ENCODE data around the gene SCYL2. TPM values are rescaled to one million over a fixed set of nuclear protein-coding genes. Genes with fewer than 3 reads are reported as not detected.
"Not testable (repeated sequence)": the region's sequence is repeated elsewhere in the genome, so short reads cannot be mapped to it uniquely, and the experiment has no call there.

Gene SCYL2
- polyA plus RNA-seq, 1 donor from 2014 or later: 101 TPM

- no peak overlapping the region for H2AFZ ChIP-seq (ENCODE audit: low read depth, low read length)
- no peak overlapping the region for H3K9ac ChIP-seq (ENCODE audit: low read length)
- no peaks in the 10 kb centered on the region for H3F3A ChIP-seq (ENCODE audit: insufficient read depth, low read length, poor library complexity, severe bottlenecking)
- H3K27ac ChIP-seq (ENCODE audit: low read length): no peak overlapping the region
- H3K4me2 ChIP-seq (ENCODE audit: low read length): no peak overlapping the region
- TF ChIP-seq SMC3 (conservative IDR thresholded peaks at IDR 0.05; ENCODE audit: poor library complexity) (no peak), POLR2AphosphoS5 (IDR thresholded peaks at IDR 0.05) (no peak), REST (IDR thresholded peaks at IDR 0.05; ENCODE audit: borderline replicate concordance) (no peak), EP300 (conservative IDR thresholded peaks at IDR 0.05; ENCODE audit: poor library complexity, severe bottlenecking) (no peak)
- H3K36me3 ChIP-seq (ENCODE audit: insufficient read depth, low read length): no peaks in the 10 kb centered on the region
- no peaks in the 10 kb centered on the region for H4K20me1 ChIP-seq (ENCODE audit: insufficient read depth)
- no peaks in the 10 kb centered on the region for H3K9me2 ChIP-seq (ENCODE audit: insufficient read depth, low read length)
- no peaks in the 10 kb centered on the region for H3K9me3 ChIP-seq (ENCODE audit: low read length)
- peaks cover 8% of the 10 kb centered on the region for H3K79me2 ChIP-seq (replicated peaks; ENCODE audit: insufficient read depth, low read length)
- H3K4me3 ChIP-seq (ENCODE audit: low read length): no peak overlapping the region
- H3K27me3 ChIP-seq (ENCODE audit: insufficient read depth, low read depth, low read length): no peaks in the 10 kb centered on the region
Observed at GRCh38 chr12:100263131-100263530, 3.8 kb upstream of the SCYL2 start.

- H4K20me1 ChIP-seq (ENCODE audit: insufficient read depth); H3K9me2 ChIP-seq (ENCODE audit: insufficient read depth, low read length); H3K4me2 ChIP-seq (ENCODE audit: low read length); H3K4me3 ChIP-seq (ENCODE audit: low read length); H3K9ac ChIP-seq (ENCODE audit: low read length); H3K27me3 ChIP-seq (ENCODE audit: insufficient read depth, low read depth, low read length); H3F3A ChIP-seq (ENCODE audit: insufficient read depth, low read length, poor library complexity, severe bottlenecking); H2AFZ ChIP-seq (ENCODE audit: low read depth, low read length); H3K36me3 ChIP-seq (ENCODE audit: insufficient read depth, low read length); H3K27ac ChIP-seq (ENCODE audit: low read length); H3K9me3 ChIP-seq (ENCODE audit: low read length): not testable (repeated sequence)
- H3K79me2 ChIP-seq (replicated peaks; ENCODE audit: insufficient read depth, low read length): peaks cover 27% of the 10 kb centered on the region
Observed at GRCh38 chr12:100265107-100265506, 1.9 kb upstream of the SCYL2 start.

DNA sequence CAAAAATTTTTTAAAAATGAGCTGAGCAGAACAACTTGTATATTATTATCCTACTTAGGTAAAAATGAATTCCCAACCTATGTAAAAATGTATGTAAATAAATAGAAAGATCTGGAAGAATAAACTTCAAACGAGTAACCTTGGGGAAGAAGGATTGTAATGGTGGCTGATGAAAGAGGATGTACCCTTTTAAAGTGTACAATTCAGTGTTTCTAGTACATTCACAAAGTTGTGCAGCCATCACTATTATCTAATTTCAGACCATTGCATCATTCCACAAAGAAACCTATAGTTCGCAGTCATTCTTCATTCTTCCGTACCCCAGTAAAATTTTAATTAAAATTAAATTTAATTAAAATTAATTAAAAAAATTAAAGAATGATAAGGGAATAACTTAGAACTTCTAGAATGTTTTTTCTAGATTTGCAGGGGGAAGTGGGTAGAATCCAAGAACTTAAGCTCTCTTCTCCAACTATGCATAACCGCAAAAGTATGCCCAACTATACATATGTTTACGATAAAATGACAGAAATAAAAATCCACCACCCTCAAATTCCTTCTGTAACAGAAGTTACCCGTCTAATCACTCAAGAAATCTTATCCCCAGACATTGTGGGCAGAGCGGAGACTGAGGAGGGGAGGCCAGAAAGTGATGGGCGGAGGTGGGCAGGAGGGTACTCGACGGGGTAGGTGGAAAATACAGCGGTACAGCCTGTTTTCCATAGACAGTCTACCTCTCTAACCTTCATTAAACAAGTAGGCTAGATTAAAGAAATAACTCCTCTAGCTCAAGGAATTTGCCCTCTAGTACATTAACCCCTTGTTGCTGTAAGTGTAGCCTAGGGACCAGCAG lies 1.0 kb upstream of the SCYL2 start:
- no peaks in the 10 kb centered on the region for H3K36me3 ChIP-seq (ENCODE audit: insufficient read depth, low read length)

More for the DNA sequence above, 1.0 kb upstream of the SCYL2 start:
- peak overlapping the region; percentile 96 for H3K9ac ChIP-seq (ENCODE audit: low read length)
- peak overlapping the region; percentile 91 for H3K4me2 ChIP-seq (ENCODE audit: low read length)
- no peaks in the 10 kb centered on the region for H3K27me3 ChIP-seq (ENCODE audit: insufficient read depth, low read depth, low read length)
- H3F3A ChIP-seq (ENCODE audit: insufficient read depth, low read length, poor library complexity, severe bottlenecking): no peaks in the 10 kb centered on the region
- peak overlapping the region; percentile 92 for H3K4me3 ChIP-seq (ENCODE audit: low read length)
- no peaks in the 10 kb centered on the region for H3K9me3 ChIP-seq (ENCODE audit: low read length)
- H2AFZ ChIP-seq (ENCODE audit: low read depth, low read length): peak overlapping the region; percentile 95
- no peaks in the 10 kb centered on the region for H3K9me2 ChIP-seq (ENCODE audit: insufficient read depth, low read length)
- TF ChIP-seq REST (IDR thresholded peaks at IDR 0.05; ENCODE audit: borderline replicate concordance): no peak
- H3K79me2 ChIP-seq (replicated peaks; ENCODE audit: insufficient read depth, low read length): peaks cover 36% of the 10 kb centered on the region
- peaks cover 2% of the 10 kb centered on the region for H4K20me1 ChIP-seq (ENCODE audit: insufficient read depth)
- peak overlapping the region; percentile 95 for H3K27ac ChIP-seq (ENCODE audit: low read length)
